ENCODE measurements around the gene ALKAL2. TPM values are rescaled to one million over a fixed set of nuclear protein-coding genes. Genes with fewer than 3 reads are reported as not detected.

Gene ALKAL2
- total RNA-seq, 4 donors from 2014 or later = 0.96 to 2.5 TPM; not detected in 2

GRCh38 chr2:281381-281780 is 6.5 kb downstream of the ALKAL2 start:
- Histone ChIP-seq H3K27ac (no peak overlapping the region), H3K4me3 (no peak overlapping the region), H3K9me3 (no peaks in the 10 kb centered on the region), H3K27me3 (peaks cover 3% of the 10 kb centered on the region), H3K36me3 (peaks cover 0 to 30% (median 14%) of the 10 kb centered on the region in 4 donors), H3K4me1 (peaks cover 0 to 6% (median 0%) of the 10 kb centered on the region in 4 donors)
- intact Hi-C loops (cut with DNase I; ENCODE audit: low total_unique reads) = no loop called here
- in situ Hi-C loops (cut with MboI; ENCODE audit: low pct_ligation_motif_present in 1 of 4, low pct_unique_long_range_greater_than_20kb in 1 of 4, low sequenced_read_pairs in 3 of 4) = no loop called here
- DNase-seq = no peak
- TF ChIP-seq EP300 (IDR thresholded peaks at IDR 0.05; ENCODE audit: low read depth) (no peak), POLR2AphosphoS5 (IDR thresholded peaks at IDR 0.05) (no peak), CTCF (IDR thresholded peaks at IDR 0.05) (no peak), POLR2A (IDR thresholded peaks at IDR 0.05) (no peak)
- WGBS, 2 donors (ENCODE audit: low coverage in 1 of 2) = 90% methylated on average over 9 of the region's 9 CpGs; no CpG with 5 or more reads in 1 of the 2 donors

GRCh38 chr2:280650-281110 is 7.2 kb downstream of the ALKAL2 start:
- Histone ChIP-seq H3K36me3 (peaks cover 0 to 34% (median 15%) of the 10 kb centered on the region in 4 donors), H3K4me1 (peaks cover 0 to under 1% (median 0%) of the 10 kb centered on the region in 4 donors), H3K4me3 (no peak overlapping the region), H3K9me3 (no peaks in the 10 kb centered on the region), H3K27ac (no peak overlapping the region), H3K27me3 (no peaks in the 10 kb centered on the region)
- 73 to 83% methylated on average over 1 to 7 of the region's 7 CpGs for WGBS, 2 donors (ENCODE audit: low coverage in 1 of 2)
- intact Hi-C loops (cut with DNase I; ENCODE audit: low total_unique reads) (no loop called here), in situ Hi-C loops (cut with MboI; ENCODE audit: low pct_ligation_motif_present in 1 of 4, low pct_unique_long_range_greater_than_20kb in 1 of 4, low sequenced_read_pairs in 3 of 4) (no loop called here)
- TF ChIP-seq EP300 (IDR thresholded peaks at IDR 0.05; ENCODE audit: low read depth) = no peak
- no peak for TF ChIP-seq POLR2A (IDR thresholded peaks at IDR 0.05)
- TF ChIP-seq CTCF (IDR thresholded peaks at IDR 0.05) = no peak
- TF ChIP-seq POLR2AphosphoS5 (IDR thresholded peaks at IDR 0.05) = no peak
- DNase-seq = no peak

GRCh38 chr2:279956-280649 is 7.8 kb downstream of the ALKAL2 start:
- TF ChIP-seq POLR2A (IDR thresholded peaks at IDR 0.05) (no peak), EP300 (IDR thresholded peaks at IDR 0.05; ENCODE audit: low read depth) (no peak), CTCF (IDR thresholded peaks at IDR 0.05) (no peak), POLR2AphosphoS5 (IDR thresholded peaks at IDR 0.05) (no peak)
- Histone ChIP-seq H3K27ac (no peak overlapping the region), H3K4me3 (no peak overlapping the region), H3K9me3 (no peaks in the 10 kb centered on the region), H3K4me1 (peaks cover 0 to 6% (median 0%) of the 10 kb centered on the region in 4 donors), H3K36me3 (peaks cover 0 to 36% (median 15%) of the 10 kb centered on the region in 4 donors), H3K27me3 (no peaks in the 10 kb centered on the region)
- in situ Hi-C loops (cut with MboI; ENCODE audit: low pct_ligation_motif_present in 1 of 4, low pct_unique_long_range_greater_than_20kb in 1 of 4, low sequenced_read_pairs in 3 of 4) = no loop called here
- intact Hi-C loops (cut with DNase I; ENCODE audit: low total_unique reads) = no loop called here
- DNase-seq = no peak
- WGBS, 2 donors (ENCODE audit: low coverage in 1 of 2) = 91 to 95% methylated on average over 4 of the region's 4 CpGs

- no peak for DNase-seq
- no peaks in the 10 kb centered on the region for H3K9me3 ChIP-seq
- 69 to 76% methylated on average over 4 of the region's 4 CpGs for WGBS, 2 donors (ENCODE audit: low coverage in 1 of 2)
- no peak overlapping the region for H3K4me3 ChIP-seq
- in situ Hi-C loops (cut with MboI; ENCODE audit: low pct_ligation_motif_present in 1 of 4, low pct_unique_long_range_greater_than_20kb in 1 of 4, low sequenced_read_pairs in 3 of 4) (no loop called here), intact Hi-C loops (cut with DNase I; ENCODE audit: low total_unique reads) (no loop called here)
- TF ChIP-seq POLR2A (IDR thresholded peaks at IDR 0.05) (no peak), POLR2AphosphoS5 (IDR thresholded peaks at IDR 0.05) (no peak)
- peaks cover 0 to 9% (median 0%) of the 10 kb centered on the region in 4 donors for H3K4me1 ChIP-seq
- H3K36me3 ChIP-seq = peaks cover 0 to 36% (median 15%) of the 10 kb centered on the region in 4 donors
- no peak overlapping the region for H3K27ac ChIP-seq
- no peaks in the 10 kb centered on the region for H3K27me3 ChIP-seq
These were observed 8.5 kb downstream of the ALKAL2 start for GRCh38 chr2:279366-279765.

Data from transverse colon (tissue), 4 donors.